Measurements from ENCODE around the gene SGMS1.

- TF ChIP-seq CTCF (IDR thresholded peaks at IDR 0.05; ENCODE audit: insufficient read depth, low read length, poor library complexity, severe bottlenecking) (no peak), EZH2phosphoT487 (conservative IDR thresholded peaks at IDR 0.05; ENCODE audit: low read length) (no peak)
These were observed 328.4 kb downstream of the SGMS1 start for GRCh38 chr10:50295367-50295766.
